Sciatic nerve (tissue), 2 donors: Measurements from ENCODE around the gene PRRG3. TPM values are rescaled to one million over a fixed set of nuclear protein-coding genes. Genes with fewer than 3 reads are reported as not detected.

ENCODE experiments used
- ATAC-seq: fragments of 200-7000 bp; cut with Tn5 transposase; one replicate; pipeline ENCODE4 v1.9.1; 2020; ENCODE audit warnings: mild to moderate bottlenecking, moderate library complexity
- DNase-seq: peaks from one replicate; pipeline ENCODE4 v3.0.0-alpha.2; 2020; ENCODE audit warnings: low spot score
- intact Hi-C: fragments of 100-400 bp; cut with DNase I; formaldehyde crosslinking; loops from one replicate; pipeline ENCODE4 v1.14.2; 2022
- total RNA-seq: library from RNA; stranded (reverse); fragmentation: NEBNext Ultra II Directional; extraction: Animal tissue kit (Norgen Biotek cat#: 25700); gene quantifications from one replicate; pipeline ENCODE4 v1.2.1, GENCODE V29; 2021
- donor health status: DM: no; HTN: no; CAD: no.
- donor health status: DM: no; HTN: no; CAD: no.

PRRG3 gene
- total RNA-seq, 1 donor from 2014 or later = 64.3 TPM

DNA sequence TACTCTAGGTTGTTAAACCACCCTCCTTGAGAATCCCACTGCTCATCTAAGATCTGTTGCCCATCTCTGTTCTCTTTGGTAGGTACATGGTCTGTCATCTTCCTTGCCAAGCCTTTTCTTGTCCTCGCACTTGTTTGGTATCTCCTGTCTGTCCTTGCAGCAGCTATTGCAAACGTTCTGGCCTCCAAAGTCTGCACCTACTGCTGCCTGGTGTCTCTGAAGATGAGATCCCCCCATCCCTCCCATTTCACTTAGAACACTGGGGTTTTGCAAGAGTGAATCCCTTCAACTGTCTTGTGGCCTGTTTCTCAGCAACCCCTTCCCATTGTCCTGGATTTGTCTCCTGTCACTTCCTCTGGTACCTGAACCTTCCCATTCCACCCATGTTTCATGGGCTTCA, 40.0 kb downstream of the PRRG3 start:
- intact Hi-C loops = no loop called here
- DNase-seq (peak; percentile 4), ATAC-seq (no peak)

- peak; percentile 27 for DNase-seq
- intact Hi-C loops = no loop called here
- no peak for ATAC-seq
Observed at GRCh38 chrX:151736685-151737084, 41.4 kb downstream of the PRRG3 start.

- ATAC-seq (no peak), DNase-seq (peak; percentile 23)
- intact Hi-C loops = no loop called here
Observed at GRCh38 chrX:151737494-151737893, 42.2 kb downstream of the PRRG3 start.

DNA sequence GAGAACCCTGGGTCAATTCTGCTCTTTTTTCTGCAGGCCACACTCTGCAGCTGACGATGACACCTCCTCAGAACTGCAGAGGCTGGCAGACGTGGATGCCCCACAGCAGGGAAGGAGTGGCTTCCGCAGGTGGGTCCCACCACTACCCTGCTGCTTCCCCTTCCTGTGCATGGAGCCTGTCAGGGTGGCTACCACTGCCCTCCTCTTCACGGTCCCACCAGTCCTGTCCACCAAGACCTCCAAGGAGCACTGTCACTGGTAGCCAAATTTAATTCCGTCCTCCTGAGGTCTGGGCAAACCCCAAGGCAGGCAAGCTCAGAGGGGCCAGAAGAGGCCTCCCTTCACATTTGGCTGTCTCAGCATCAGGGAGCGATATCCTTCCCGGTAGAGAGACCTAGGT, 43.5 kb downstream of the PRRG3 start:
- intact Hi-C loops = no loop called here
- peak; percentile 18 for DNase-seq

GRCh38 chrX:151741606-151742005, 46.3 kb downstream of the PRRG3 start:
- ATAC-seq (no peak), DNase-seq (no peak)
- intact Hi-C loops = no loop called here

More for the DNA sequence above, 43.5 kb downstream of the PRRG3 start:
- no peak for ATAC-seq

GRCh38 chrX:151742311-151742710, 47.1 kb downstream of the PRRG3 start:
- intact Hi-C loops = no loop called here
- ATAC-seq (no peak), DNase-seq (no peak)

GRCh38 chrX:151743651-151744470, 48.6 kb downstream of the PRRG3 start:
- DNase-seq (no peak), ATAC-seq (no peak)

DNA sequence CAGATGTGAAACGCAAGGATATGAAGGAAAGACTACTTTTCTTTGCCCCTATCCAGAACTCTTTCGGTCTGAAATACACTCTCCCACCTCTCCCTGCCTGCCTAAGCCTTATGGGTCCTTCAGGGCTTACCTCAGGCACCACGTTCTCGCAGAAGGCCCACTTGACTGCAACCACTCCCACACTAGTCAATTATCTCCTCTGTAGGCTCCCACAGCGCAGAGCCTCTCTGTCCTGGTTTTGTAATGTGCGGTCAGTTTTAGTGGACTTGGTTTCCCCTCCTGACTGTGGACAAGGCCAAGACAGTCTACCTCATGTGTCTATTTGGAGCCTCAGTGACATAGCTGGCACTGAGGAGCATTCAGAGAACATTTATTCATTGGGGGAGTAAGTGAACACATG, 50.4 kb downstream of the PRRG3 start:
- DNase-seq (no peak), ATAC-seq (no peak)
- intact Hi-C loops = no loop called here

More at GRCh38 chrX:151743651-151744470, 48.6 kb downstream of the PRRG3 start:
- intact Hi-C loops = no loop called here

DNA sequence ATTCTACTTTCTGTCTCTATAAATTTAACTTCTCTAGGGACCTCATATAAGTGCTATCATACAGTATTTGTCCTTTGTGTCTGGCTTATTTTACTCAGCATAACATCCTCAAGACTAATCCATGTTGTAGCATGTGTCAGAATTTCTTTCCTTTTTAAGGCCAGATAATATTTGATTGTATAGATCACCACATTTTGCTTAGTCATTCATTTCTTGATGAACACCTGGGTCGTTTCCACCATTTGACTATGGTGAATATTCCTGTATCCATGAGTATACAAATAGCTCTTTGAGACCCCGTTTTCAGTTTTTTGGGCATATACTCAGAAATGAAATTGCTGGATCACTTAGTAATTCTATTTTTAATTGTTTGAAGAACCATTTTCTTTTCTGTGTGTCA, 51.2 kb downstream of the PRRG3 start:
- intact Hi-C loops = no loop called here
- DNase-seq (no peak), ATAC-seq (no peak)

- intact Hi-C loops = no loop called here
- no peak for ATAC-seq
- no peak for DNase-seq
Observed at GRCh38 chrX:151750511-151750910, 55.3 kb downstream of the PRRG3 start.

GRCh38 chrX:151752847-151753246, 57.6 kb downstream of the PRRG3 start:
- no peak for DNase-seq
- intact Hi-C loops = no loop called here
- no peak for ATAC-seq

DNA sequence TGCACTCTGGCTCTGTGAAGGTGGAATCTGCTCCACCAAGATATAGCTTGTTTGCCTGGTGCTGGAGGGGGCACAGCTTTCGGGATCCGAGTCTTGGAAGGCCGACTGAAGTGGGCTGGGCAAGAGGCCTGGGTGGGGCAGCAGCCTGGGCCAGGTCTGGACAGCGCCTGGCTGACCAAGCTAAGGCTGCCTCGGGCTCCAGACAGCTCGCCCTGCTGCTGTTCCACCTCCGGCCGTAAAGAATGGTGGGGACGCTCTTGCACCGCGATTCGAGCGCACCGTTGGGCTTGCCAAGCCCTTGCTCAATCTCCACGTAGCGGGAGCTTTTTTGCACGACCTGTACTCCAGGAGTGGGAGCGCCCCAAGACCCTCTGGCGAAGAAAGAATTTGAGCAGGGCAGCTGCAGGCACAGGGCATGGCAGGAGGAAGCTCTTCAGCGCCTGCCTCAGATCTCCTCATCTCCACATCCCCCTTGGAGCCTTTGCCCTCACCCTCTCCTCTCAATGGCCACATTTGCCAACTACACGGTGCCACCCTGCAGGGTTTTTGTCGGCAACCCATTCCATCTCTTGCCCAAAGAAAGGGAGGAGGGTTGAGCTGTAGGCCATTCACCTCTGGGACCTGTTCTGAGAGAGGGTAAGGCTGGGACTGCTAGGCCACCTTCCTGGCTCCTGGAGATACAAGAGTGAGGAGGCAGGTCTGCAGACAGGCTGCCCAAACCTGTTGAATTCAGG, 58.2 kb downstream of the PRRG3 start:
- intact Hi-C loops = no loop called here
- ATAC-seq (peak; percentile 92), DNase-seq (peak; percentile 76)

DNA sequence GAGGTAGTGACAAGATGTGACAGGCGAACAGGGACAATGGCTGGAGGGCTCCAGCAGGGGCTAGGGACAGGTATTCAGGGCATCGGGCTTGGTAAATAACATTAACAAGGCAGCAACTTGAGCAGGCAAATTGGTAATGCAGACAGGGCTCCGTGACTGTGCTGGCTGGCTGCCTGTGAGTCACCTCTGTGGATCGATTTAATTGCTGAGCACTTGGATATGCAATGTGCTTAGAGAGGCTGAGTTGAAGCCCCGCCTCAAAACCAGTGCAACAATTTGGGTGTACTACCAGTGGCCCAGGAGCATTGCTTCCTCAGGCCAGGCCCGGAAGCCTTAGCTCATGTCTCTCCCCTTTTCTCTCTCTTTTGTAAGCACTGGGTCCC, 58.8 kb downstream of the PRRG3 start:
- intact Hi-C loops = no loop called here
- no peak for ATAC-seq
- no peak for DNase-seq

- ATAC-seq = no peak
- DNase-seq = no peak
- intact Hi-C loops = no loop called here
Observed at GRCh38 chrX:151754641-151755215, 59.5 kb downstream of the PRRG3 start.

Other genes with a start within 250 kb of the PRRG3 start
- gene PASD1, start 131.8 kb upstream of the PRRG3 start, total RNA-seq = not detected
- gene FATE1, start 20.6 kb downstream of the PRRG3 start, total RNA-seq = 0.36 TPM
- gene CNGA2, start 39.3 kb downstream of the PRRG3 start, total RNA-seq = not detected
- gene MAGEA4, start 217.4 kb downstream of the PRRG3 start, total RNA-seq = not detected